Stimulated activated effector memory CD8-positive, alpha-beta T cell treated with anti-CD3 and anti-CD28 coated beads, Interleukin-12 subunit alpha, Interleukin-12 subunit beta, amount 100 ng/mL, for 72 hours (primary cell): Measurements from ENCODE around the gene ZCCHC3.

Source experiments
- ATAC-seq: fragments of 150-1000 bp; cut with Tn5 transposase; 2 replicates; pipeline ENCODE4 v1.10.0; 2021
- DNase-seq, 2 donors: peaks; one replicate each; pipeline ENCODE4 v3.0.0; 2021 to 2022; ENCODE audit warnings: low spot score in 2 of 2
- H3K27ac Mint-ChIP-seq: one replicate; pipeline ENCODE4 v1.8.0; 2022; ENCODE audit warnings: mild to moderate bottlenecking, mixed read lengths
- H3K36me3 Mint-ChIP-seq: one replicate; pipeline ENCODE4 v1.8.0; 2022; ENCODE audit warnings: mild to moderate bottlenecking, mixed read lengths
- H3K4me1 Mint-ChIP-seq: one replicate; pipeline ENCODE4 v1.8.0; 2022; ENCODE audit warnings: mixed read lengths
- H3K4me3 Mint-ChIP-seq: one replicate; pipeline ENCODE4 v1.8.0; 2022; ENCODE audit warnings: mild to moderate bottlenecking, mixed read lengths
- H3K9me3 Mint-ChIP-seq: one replicate; pipeline ENCODE4 v1.8.0; 2022; ENCODE audit warnings: mixed read lengths

Gene ZCCHC3

GRCh38 chr20:343107-343506 lies 45.7 kb downstream of the ZCCHC3 start:
- H3K36me3 Mint-ChIP-seq, result peaks cover 7% of the 10 kb centered on the region
- peaks cover 3% of the 10 kb centered on the region for H3K9me3 Mint-ChIP-seq
- no peak for ATAC-seq
- DNase-seq, result no peak
- no peak overlapping the region for H3K27ac Mint-ChIP-seq
- no peak overlapping the region for H3K4me3 Mint-ChIP-seq
- H3K4me1 Mint-ChIP-seq, result peaks cover 16% of the 10 kb centered on the region

DNA sequence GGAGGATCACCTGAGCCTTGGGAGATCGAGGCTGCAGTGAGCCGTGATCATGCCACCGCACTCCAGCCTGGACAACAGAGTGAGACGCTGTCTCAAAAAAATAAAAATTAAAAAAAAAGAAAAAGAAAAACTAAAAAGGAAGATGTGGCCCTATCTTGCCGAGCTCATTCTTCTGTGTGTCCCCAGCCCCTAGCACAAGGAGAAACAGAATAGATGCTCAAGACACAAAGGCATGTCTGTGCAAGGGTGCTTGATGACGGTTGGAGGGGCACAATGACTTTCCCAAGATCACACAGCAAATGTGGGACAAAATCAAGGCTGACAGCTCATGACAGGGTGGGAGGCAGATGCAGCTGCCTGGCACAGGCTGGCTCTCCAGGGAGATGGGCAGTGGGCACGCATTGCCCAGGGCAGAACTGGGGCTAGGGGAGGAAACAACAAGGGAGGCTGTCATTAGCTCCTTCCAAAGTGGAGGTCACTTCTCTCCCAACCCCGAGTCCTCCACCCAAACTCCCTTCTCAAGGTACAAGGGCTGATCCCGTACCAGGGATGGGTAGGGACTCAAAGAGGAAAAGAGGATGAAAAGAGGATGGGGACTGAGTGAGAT lies 48.8 kb downstream of the ZCCHC3 start:
- peaks cover 11% of the 10 kb centered on the region for H3K36me3 Mint-ChIP-seq
- peak overlapping the region; percentile 78 for H3K4me3 Mint-ChIP-seq
- H3K27ac Mint-ChIP-seq, result peak overlapping the region; percentile 90
- H3K4me1 Mint-ChIP-seq, result peaks cover 22% of the 10 kb centered on the region
- ATAC-seq, result no peak
- no peak for DNase-seq
- peaks cover 3% of the 10 kb centered on the region for H3K9me3 Mint-ChIP-seq

DNA sequence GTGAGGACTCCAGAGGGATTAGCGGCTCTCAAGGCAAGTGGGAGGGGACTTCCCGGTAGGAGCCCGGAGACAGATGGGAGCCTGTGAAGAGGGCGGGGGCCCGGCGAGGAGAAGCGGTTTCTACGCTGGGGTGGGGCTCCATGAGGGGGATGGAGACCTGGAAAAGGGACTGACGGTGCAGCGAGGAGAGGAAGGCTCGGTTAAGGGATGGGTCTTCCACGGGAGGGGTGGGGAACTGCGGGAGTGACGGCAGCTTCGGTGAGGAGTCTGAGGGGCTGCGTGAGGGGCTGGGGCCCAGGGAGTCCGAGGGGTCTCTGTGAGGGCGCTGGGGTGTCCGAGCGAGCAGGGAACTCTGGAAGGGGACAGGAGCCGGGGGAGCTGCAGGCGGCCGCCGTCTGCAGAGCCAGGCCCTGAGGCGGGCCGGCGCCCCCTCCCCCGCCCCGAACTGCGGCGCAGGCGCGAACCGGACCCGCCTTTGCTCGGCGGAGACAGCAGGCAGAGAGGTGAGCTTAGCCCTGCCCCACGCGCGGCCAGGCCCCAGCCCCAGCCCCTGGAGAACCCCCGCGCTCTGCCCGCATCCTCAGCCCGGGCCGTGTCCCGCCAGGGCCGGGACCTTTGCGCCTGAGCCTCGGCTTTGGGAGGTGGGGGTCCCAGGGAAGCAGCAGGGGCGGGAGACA lies 49.4 kb downstream of the ZCCHC3 start, which contains the start of gene NRSN2:
TSS of gene NRSN2 (plus strand) at position 472 of the 677 bp plus-strand sequence. CDS start 2,533 bp downstream, outside the sequence.
- Mint-ChIP-seq H3K4me3 (peak within 1 kb of the TSS; percentile 78), H3K27ac (peak within 1 kb of the TSS; percentile 90), H3K36me3 (peaks cover 11% of the 10 kb centered on the region), H3K4me1 (peaks cover 19% of the 10 kb centered on the region), H3K9me3 (peaks cover 1% of the 10 kb centered on the region)
- DNase-seq (no peak), ATAC-seq (peak; percentile 41)

- peak overlapping the region; percentile 67 for H3K27ac Mint-ChIP-seq
- no peaks in the 10 kb centered on the region for H3K9me3 Mint-ChIP-seq
- peaks cover 16% of the 10 kb centered on the region for H3K4me1 Mint-ChIP-seq
- ATAC-seq, result no peak
- no peak for DNase-seq
- peaks cover 11% of the 10 kb centered on the region for H3K36me3 Mint-ChIP-seq
- H3K4me3 Mint-ChIP-seq, result peak overlapping the region; percentile 78
Measured at GRCh38 chr20:347317-347639, 49.9 kb downstream of the ZCCHC3 start.

DNA sequence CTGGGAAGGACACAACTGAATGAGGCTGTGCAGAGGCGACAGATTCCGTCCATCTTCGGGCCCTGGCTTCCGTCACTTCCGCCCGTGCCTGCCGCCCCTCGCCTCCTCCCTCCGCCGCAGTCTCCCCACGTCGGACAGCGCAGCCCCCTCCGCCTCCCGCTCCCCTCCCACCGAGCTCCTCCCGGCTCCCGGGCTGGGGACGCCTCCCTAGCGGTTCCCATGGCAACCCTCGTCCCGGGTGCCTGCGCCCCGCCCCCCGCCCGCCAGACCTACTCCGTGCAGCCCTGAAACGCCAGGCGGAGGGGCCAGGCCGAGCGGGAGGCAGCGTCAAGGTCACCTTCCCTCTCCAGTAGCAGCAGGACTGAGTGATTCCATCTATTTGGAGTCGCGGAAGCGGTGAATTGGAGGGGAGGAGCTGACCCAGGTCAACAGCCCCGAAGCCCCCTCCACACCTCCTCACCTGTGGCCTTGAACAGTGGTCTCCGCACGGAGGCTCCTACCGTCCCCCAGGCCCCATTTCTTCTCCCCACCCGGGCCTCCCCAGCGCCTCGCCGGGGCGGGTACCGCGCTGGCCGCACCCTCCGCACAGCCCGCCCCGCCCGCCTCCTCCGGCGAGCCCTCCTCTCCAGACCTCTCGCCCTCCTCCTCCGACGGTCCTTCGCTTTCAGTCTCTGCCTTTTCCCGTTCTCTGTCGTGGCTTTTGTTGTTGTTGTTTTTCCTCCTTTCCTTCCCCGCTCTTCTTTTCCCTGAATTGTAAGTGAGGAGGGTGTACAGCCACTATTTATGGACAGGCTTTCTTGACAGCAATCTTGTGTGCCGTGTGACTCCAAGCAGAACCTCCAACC lies 50.5 kb downstream of the ZCCHC3 start:
- Mint-ChIP-seq H3K9me3 (no peaks in the 10 kb centered on the region), H3K4me1 (peaks cover 16% of the 10 kb centered on the region)

DNA sequence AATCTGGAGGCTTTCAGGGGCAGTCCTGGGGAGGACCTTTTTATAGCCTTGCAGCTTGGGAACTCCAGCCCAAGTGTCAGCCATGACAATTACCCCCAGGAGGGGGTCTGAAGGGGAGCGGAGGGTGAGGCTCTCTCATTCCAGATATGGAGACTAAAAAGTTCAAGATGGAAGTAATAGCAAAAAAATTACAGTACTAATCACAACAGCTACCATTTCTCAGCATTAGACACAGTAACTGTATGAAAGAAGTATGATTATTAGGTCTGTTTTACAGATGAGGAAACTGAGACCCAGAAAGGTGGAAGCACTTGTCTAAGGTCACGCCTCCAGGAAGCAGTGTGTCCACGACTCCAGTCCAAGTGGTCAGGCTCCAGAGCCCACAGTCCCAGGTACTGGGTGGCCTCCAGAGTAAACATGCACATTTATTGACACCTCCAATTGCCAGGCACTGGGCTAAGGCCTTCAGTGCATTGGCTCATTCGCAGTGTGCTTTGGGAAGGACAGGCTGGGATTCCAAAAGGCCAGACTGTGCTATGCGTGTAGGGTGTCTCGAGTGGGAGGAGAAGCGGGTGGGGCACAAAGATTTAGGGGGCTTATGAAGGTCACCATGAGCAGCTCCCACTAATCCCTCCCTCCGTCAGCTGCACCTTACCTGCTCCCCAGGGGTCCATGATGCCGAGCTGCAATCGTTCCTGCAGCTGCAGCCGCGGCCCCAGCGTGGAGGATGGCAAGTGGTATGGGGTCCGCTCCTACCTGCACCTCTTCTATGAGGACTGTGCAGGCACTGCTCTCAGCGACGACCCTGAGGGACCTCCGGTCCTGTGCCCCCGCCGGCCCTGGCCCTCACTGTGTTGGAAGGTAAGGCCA lies 51.8 kb downstream of the ZCCHC3 start:
- Mint-ChIP-seq H3K27ac (peak overlapping the region; percentile 67), H3K4me3 (peak overlapping the region; percentile 78), H3K4me1 (peaks cover 16% of the 10 kb centered on the region), H3K36me3 (peaks cover 11% of the 10 kb centered on the region), H3K9me3 (no peaks in the 10 kb centered on the region)
- DNase-seq, result no peak
- no peak for ATAC-seq

More for the DNA sequence above, 50.5 kb downstream of the ZCCHC3 start:
- Mint-ChIP-seq H3K36me3 (peaks cover 11% of the 10 kb centered on the region), H3K4me3 (peak overlapping the region; percentile 78), H3K27ac (peak overlapping the region; percentile 67)
- DNase-seq (peak; percentile 50 to 85), ATAC-seq (peak; percentile 88)
